ENCODE measurements around the gene DBH.

- TF ChIP-seq EP300 (IDR thresholded peaks at IDR 0.05; ENCODE audit: borderline replicate concordance) (no peak), RAD21 (IDR thresholded peaks at IDR 0.05; ENCODE audit: low read depth) (no peak), REST (IDR thresholded peaks at IDR 0.05; ENCODE audit: low read depth) (no peak), FOXM1 (IDR thresholded peaks at IDR 0.05; ENCODE audit: borderline replicate concordance, low read depth) (no peak), CREB1 (IDR thresholded peaks at IDR 0.05; ENCODE audit: low read depth) (no peak), ZBTB7A (IDR thresholded peaks at IDR 0.05; ENCODE audit: low read depth) (no peak), TAF1 (IDR thresholded peaks at IDR 0.05; ENCODE audit: low read depth) (no peak)
- TF ChIP-seq, protein P1, sequence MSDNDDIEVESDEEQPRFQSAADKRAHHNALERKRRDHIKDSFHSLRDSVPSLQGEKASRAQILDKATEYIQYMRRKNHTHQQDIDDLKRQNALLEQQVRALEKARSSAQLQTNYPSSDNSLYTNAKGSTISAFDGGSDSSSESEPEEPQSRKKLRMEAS (IDR thresholded peaks at IDR 0.05), result no peak
- TF ChIP-seq, protein P2, sequence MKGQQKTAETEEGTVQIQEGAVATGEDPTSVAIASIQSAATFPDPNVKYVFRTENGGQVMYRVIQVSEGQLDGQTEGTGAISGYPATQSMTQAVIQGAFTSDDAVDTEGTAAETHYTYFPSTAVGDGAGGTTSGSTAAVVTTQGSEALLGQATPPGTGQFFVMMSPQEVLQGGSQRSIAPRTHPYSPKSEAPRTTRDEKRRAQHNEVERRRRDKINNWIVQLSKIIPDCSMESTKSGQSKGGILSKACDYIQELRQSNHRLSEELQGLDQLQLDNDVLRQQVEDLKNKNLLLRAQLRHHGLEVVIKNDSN (IDR thresholded peaks at IDR 0.05), result no peak
Measured at GRCh38 chr9:133616643-133617405, 19.3 kb upstream of the DBH start.

Data from Ishikawa (cell line).